Kidney (tissue), 14 donors: Measurements from ENCODE around the gene CCN6. TPM values are rescaled to one million over a fixed set of nuclear protein-coding genes. Genes with fewer than 3 reads are reported as not detected.

Experiments
- DNase-seq, 5 donors: peaks; one replicate each; pipeline ENCODE4 v3.0.0-alpha.2; 2013 to 2020
- FAIRE-seq: peaks from 2 replicates; lab custom pipeline; 2012; peaks lifted over from hg19 to GRCh38; lab: Jason Lieb, UNC
- H3K27ac ChIP-seq, 2 donors: one replicate each; pipeline ENCODE4 v1.7.0; 2013; ENCODE audit warnings: low read depth in 2 of 2, low read length in 2 of 2, inconsistent platforms in 1 of 2
- H3K27me3 ChIP-seq: one replicate; pipeline ENCODE4 v1.7.1; 2013; ENCODE audit warnings: low read length, inconsistent platforms; ENCODE audit not compliant: control insufficient read depth, insufficient read depth
- H3K36me3 ChIP-seq, 3 donors: one replicate each; pipeline versions ENCODE4 v1.7.0 to v1.7.1; 2013; ENCODE audit warnings: low read length in 3 of 3, control low read depth in 1 of 3, inconsistent platforms in 1 of 3; ENCODE audit not compliant: insufficient read depth in 3 of 3, control insufficient read depth in 2 of 3
- H3K4me1 ChIP-seq, 3 donors: one replicate each; pipeline versions ENCODE4 v1.7.0 to v1.7.1; 2013; ENCODE audit warnings: low read length in 3 of 3, inconsistent platforms in 1 of 3, low read depth in 1 of 3; ENCODE audit not compliant: control insufficient read depth in 2 of 3, insufficient read depth in 2 of 3
- H3K4me3 ChIP-seq, 3 donors: one replicate each; pipeline versions ENCODE4 v1.7.0 to v1.8.1; 2013; ENCODE audit warnings: low read length in 3 of 3, control low read depth in 1 of 3, inconsistent platforms in 1 of 3
- H3K9ac ChIP-seq, 3 donors: one replicate each; pipeline versions ENCODE4 v1.7.0 to v1.7.1; 2013; ENCODE audit warnings: low read length in 3 of 3, control low read depth in 1 of 3, inconsistent platforms in 1 of 3
- H3K9me3 ChIP-seq, 3 donors: one replicate each; pipeline versions ENCODE4 v1.7.0 to v1.7.1; 2013; ENCODE audit warnings: low read length in 3 of 3, control low read depth in 1 of 3, inconsistent platforms in 1 of 3; ENCODE audit not compliant: control insufficient read depth in 2 of 3, insufficient read depth in 1 of 3
- intact Hi-C: fragments of 100-400 bp; cut with DNase I; formaldehyde crosslinking; loops from one replicate; pipeline ENCODE4 v1.11.1; 2022
- polyA plus RNA-seq: library from polyadenylated mRNA; stranded (reverse); fragments of 350-450 nt; fragmentation: Illumina TruSeq; extraction: RNeasy Lipid Tissue Mini Kit (QIAGEN cat#74804); gene quantifications from one replicate; pipeline ENCODE4 v1.2.3, GENCODE V29; 2014; ENCODE audit warnings: low read depth, low replicate concordance; ENCODE audit not compliant: insufficient read depth
- total RNA-seq: library from RNA; stranded (reverse); fragmentation: NEBNext Ultra II Directional; extraction: Animal tissue kit (Norgen Biotek cat#: 25700); gene quantifications from one replicate; pipeline ENCODE4 v1.2.1, GENCODE V29; 2021
- TF ChIP-seq, protein P1 (sequence below): IDR thresholded peaks from 3 replicates; pipeline ENCODE4 v1.5.1; 2012; ENCODE audit warnings: mild to moderate bottlenecking, moderate library complexity, borderline replicate concordance; ENCODE audit not compliant: insufficient read depth; ENCODE audit errors: extremely low read depth
- donor health status: control.
- donor health status: control.
- donor health status: control.
- donor health status: control.
- donor health status: control.
- donor health status: DM: yes; HTN: yes; CAD: no.
- donor health status: Normal renal cell carcinoma (clear cell type).

CCN6 gene
- total and polyA plus RNA-seq, 2 donors from 2014 or later = 6.7 to 8.4 TPM

DNA sequence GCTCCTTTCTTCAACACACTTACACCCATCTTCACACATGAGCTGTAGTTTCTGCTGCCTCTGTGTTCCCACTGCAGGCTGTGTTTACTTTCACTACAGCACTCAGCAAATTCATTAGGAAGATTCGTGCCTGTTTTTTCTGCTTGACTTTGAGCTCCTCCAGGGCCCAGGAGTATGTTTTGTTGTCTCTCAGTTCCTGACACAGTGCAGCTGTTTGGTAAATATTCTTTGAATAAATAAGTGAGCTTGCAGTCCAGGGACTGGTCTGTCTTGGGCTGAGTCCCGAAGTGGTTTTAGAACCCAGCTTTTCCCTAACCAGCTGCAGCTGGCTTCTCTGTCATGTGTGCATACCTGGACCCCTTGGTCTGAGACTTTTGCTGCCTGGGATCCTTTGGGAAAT lies 46.6 kb upstream of the CCN6 start:
- H3K4me1 ChIP-seq = peaks cover 0 to 2% (median 0%) of the 10 kb centered on the region in 3 donors
- TF ChIP-seq, protein P1, sequence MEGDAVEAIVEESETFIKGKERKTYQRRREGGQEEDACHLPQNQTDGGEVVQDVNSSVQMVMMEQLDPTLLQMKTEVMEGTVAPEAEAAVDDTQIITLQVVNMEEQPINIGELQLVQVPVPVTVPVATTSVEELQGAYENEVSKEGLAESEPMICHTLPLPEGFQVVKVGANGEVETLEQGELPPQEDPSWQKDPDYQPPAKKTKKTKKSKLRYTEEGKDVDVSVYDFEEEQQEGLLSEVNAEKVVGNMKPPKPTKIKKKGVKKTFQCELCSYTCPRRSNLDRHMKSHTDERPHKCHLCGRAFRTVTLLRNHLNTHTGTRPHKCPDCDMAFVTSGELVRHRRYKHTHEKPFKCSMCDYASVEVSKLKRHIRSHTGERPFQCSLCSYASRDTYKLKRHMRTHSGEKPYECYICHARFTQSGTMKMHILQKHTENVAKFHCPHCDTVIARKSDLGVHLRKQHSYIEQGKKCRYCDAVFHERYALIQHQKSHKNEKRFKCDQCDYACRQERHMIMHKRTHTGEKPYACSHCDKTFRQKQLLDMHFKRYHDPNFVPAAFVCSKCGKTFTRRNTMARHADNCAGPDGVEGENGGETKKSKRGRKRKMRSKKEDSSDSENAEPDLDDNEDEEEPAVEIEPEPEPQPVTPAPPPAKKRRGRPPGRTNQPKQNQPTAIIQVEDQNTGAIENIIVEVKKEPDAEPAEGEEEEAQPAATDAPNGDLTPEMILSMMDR = no peak
- H3K4me3 ChIP-seq = no peak overlapping the region
- intact Hi-C loops = no loop called here
- no peaks in the 10 kb centered on the region for H3K9me3 ChIP-seq
- FAIRE-seq (no peak), DNase-seq (peak in 2 of 5 donors; percentile 60 to 82)
- H3K9ac ChIP-seq = no peak overlapping the region
- no peak overlapping the region for H3K27ac ChIP-seq
- no peaks in the 10 kb centered on the region for H3K27me3 ChIP-seq
- H3K36me3 ChIP-seq = no peaks in the 10 kb centered on the region

GRCh38 chr6:112007805-112008204 lies 46.1 kb upstream of the CCN6 start:
- TF ChIP-seq, protein P1 = no peak
- Histone ChIP-seq H3K9ac (no peak overlapping the region), H3K9me3 (no peaks in the 10 kb centered on the region), H3K36me3 (no peaks in the 10 kb centered on the region), H3K27me3 (no peaks in the 10 kb centered on the region), H3K4me1 (peaks cover 0 to 2% (median 0%) of the 10 kb centered on the region in 3 donors), H3K4me3 (no peak overlapping the region), H3K27ac (no peak overlapping the region)
- FAIRE-seq = no peak
- DNase-seq = peak in 1 of 5 donors; percentile 34
- intact Hi-C loops = no loop called here

DNA sequence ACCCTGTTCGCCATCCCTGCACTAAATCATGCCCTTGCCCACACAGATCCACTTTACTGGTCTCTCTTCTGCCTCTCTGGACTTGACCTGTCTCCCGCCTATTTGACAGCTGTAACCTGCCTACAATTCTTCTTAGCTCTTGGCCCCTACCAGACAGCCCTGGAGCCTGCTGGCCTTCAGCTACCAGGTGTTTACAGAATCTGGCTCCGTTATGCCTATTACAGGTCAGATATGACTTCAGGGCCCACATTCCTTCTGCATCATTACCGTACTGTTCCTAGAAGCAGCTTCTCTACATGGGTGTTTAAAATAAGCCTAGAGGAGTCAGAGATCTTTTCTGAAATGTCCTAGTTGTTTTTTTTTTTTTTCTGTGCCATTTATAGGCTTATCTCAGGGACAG lies 45.4 kb upstream of the CCN6 start:
- H3K27ac ChIP-seq = no peak overlapping the region

More for the DNA sequence above, 45.4 kb upstream of the CCN6 start:
- intact Hi-C loops = no loop called here
- FAIRE-seq (no peak), DNase-seq (no peak)
- Histone ChIP-seq H3K27me3 (no peaks in the 10 kb centered on the region), H3K4me3 (no peak overlapping the region), H3K36me3 (no peaks in the 10 kb centered on the region), H3K9ac (no peak overlapping the region), H3K9me3 (no peaks in the 10 kb centered on the region), H3K4me1 (peaks cover 0 to 2% (median 0%) of the 10 kb centered on the region in 3 donors)
- TF ChIP-seq, protein P1 = no peak
